Measurements from ENCODE around the gene GPR173. TPM values are rescaled to one million over a fixed set of nuclear protein-coding genes. Genes with fewer than 3 reads are reported as not detected.

The GPR173 gene
- total RNA-seq, 1 experiment from 2014 or later, result 7.3 TPM

GRCh38 chrX:53085661-53086229 lies 37.2 kb downstream of the GPR173 start:
- H3K4me1 Mint-ChIP-seq, result peaks cover 16% of the 10 kb centered on the region
- CTCF ChIA-PET, result no interaction called here
- TF ChIP-seq TCF7 (CRISPR knock-in tag; IDR thresholded peaks at IDR 0.05; ENCODE audit: low read depth), result no peak
- TF ChIP-seq FOXJ3 (CRISPR knock-in tag; IDR thresholded peaks at IDR 0.05; ENCODE audit: borderline replicate concordance), result no peak
- TF ChIP-seq ATF2 (CRISPR knock-in tag; IDR thresholded peaks at IDR 0.05; ENCODE audit: borderline replicate concordance, low read depth), result no peak
- TF ChIP-seq E2F4 (CRISPR knock-in tag; IDR thresholded peaks at IDR 0.05; ENCODE audit: borderline replicate concordance, low read depth), result no peak
- no peak for TF ChIP-seq ZNF416 (CRISPR knock-in tag; IDR thresholded peaks at IDR 0.05)
- no peak for TF ChIP-seq ERG (CRISPR knock-in tag; IDR thresholded peaks at IDR 0.05)
- TF ChIP-seq MLX (CRISPR knock-in tag; IDR thresholded peaks at IDR 0.05), result no peak
- TF ChIP-seq ATF6 (CRISPR knock-in tag; IDR thresholded peaks at IDR 0.05), result no peak
- no peak for TF ChIP-seq ZBTB21 (CRISPR knock-in tag; IDR thresholded peaks at IDR 0.05; ENCODE audit: borderline replicate concordance)
- TF ChIP-seq ZNF532 (CRISPR knock-in tag; IDR thresholded peaks at IDR 0.05; ENCODE audit: borderline replicate concordance), result no peak
- ATAC-seq (no peak), DNase-seq (ENCODE audit: low spot score) (no peak)
- no peaks in the 10 kb centered on the region for H3K9me3 Mint-ChIP-seq
- POLR2A ChIA-PET, result no interaction called here
- H3K27me3 Mint-ChIP-seq (ENCODE audit: low read depth), result 0 out of 2 replicates have a peak, but pooled peaks cover under 1% of the 10 kb centered on the region
- no peak overlapping the region for H3K27ac Mint-ChIP-seq
- H3K4me3 Mint-ChIP-seq, result no peak overlapping the region
- peaks cover 21% of the 10 kb centered on the region for H3K36me3 Mint-ChIP-seq

GRCh38 chrX:53086464-53086863 lies 37.9 kb downstream of the GPR173 start:
- Mint-ChIP-seq H3K27ac (no peak overlapping the region), H3K9me3 (no peaks in the 10 kb centered on the region), H3K4me1 (peaks cover 15% of the 10 kb centered on the region), H3K27me3 (ENCODE audit: low read depth) (no peaks in the 10 kb centered on the region), H3K36me3 (peaks cover 21% of the 10 kb centered on the region), H3K4me3 (no peak overlapping the region)
- DNase-seq (ENCODE audit: low spot score) (no peak), ATAC-seq (no peak)
- ChIA-PET CTCF (no interaction called here), POLR2A (no interaction called here)
- TF ChIP-seq NFE2L1 (CRISPR knock-in tag; IDR thresholded peaks at IDR 0.05) (no peak), TCF7 (CRISPR knock-in tag; IDR thresholded peaks at IDR 0.05; ENCODE audit: low read depth) (no peak), ATF2 (CRISPR knock-in tag; IDR thresholded peaks at IDR 0.05; ENCODE audit: borderline replicate concordance, low read depth) (no peak), PREB (CRISPR knock-in tag; IDR thresholded peaks at IDR 0.05; ENCODE audit: borderline replicate concordance) (no peak), MYBL2 (CRISPR knock-in tag; IDR thresholded peaks at IDR 0.05) (no peak), ETV6 (CRISPR knock-in tag; IDR thresholded peaks at IDR 0.05) (no peak), PRRX2 (CRISPR knock-in tag; IDR thresholded peaks at IDR 0.05) (no peak), STAT6 (CRISPR knock-in tag; conservative IDR thresholded peaks at IDR 0.05; ENCODE audit: low read depth) (no peak)

All from WTC11 (cell line).